ENCODE results near the gene ADARB1.
A peak's percentile ranks its signal among the peaks of the same experiment; 100 is the strongest.

Gene ADARB1

GRCh38 chr21:45241357-45241756, 167.0 kb downstream of the ADARB1 start:
- TF ChIP-seq CTCF (conservative IDR thresholded peaks at IDR 0.05), result no peak
- H3K27ac ChIP-seq, result no peak overlapping the region

- no peak for TF ChIP-seq CTCF (conservative IDR thresholded peaks at IDR 0.05)
- no peak overlapping the region for H3K27ac ChIP-seq
Measured at GRCh38 chr21:45243603-45244002, 169.2 kb downstream of the ADARB1 start.

GRCh38 chr21:45244799-45245340, 170.5 kb downstream of the ADARB1 start:
- TF ChIP-seq CTCF (conservative IDR thresholded peaks at IDR 0.05), result no peak

GRCh38 chr21:45246386-45247320, 172.3 kb downstream of the ADARB1 start:
- H3K27ac ChIP-seq, result no peak overlapping the region
- TF ChIP-seq CTCF (conservative IDR thresholded peaks at IDR 0.05), result no peak

More at GRCh38 chr21:45244799-45245340, 170.5 kb downstream of the ADARB1 start:
- H3K27ac ChIP-seq, result no peak overlapping the region

GRCh38 chr21:45248301-45248892, 174.0 kb downstream of the ADARB1 start:
- H3K27ac ChIP-seq, result peak overlapping the region; percentile 1; the same call in 1 of the 2 replicates
- TF ChIP-seq CTCF (conservative IDR thresholded peaks at IDR 0.05), result no peak

GRCh38 chr21:45248893-45249381, 174.6 kb downstream of the ADARB1 start:
- TF ChIP-seq CTCF (conservative IDR thresholded peaks at IDR 0.05), result no peak
- peak overlapping the region; percentile 1; the same call in 1 of the 2 replicates for H3K27ac ChIP-seq

GRCh38 chr21:45249626-45250025, 175.2 kb downstream of the ADARB1 start:
- TF ChIP-seq CTCF (conservative IDR thresholded peaks at IDR 0.05), result no peak
- no peak overlapping the region for H3K27ac ChIP-seq

All from VCaP (cell line).